Superior temporal gyrus (tissue), 1 donor: Measurements from ENCODE around the gene YTHDF2.
A peak's percentile ranks its signal among the peaks of the same experiment; 100 is the strongest.
"Not testable (repeated sequence)": the region's sequence is repeated elsewhere in the genome, so short reads cannot be mapped to it uniquely, and the experiment has no call there.

ENCODE experiments used
- DNase-seq: peaks from one replicate; pipeline ENCODE4 v3.0.0-alpha.2; 2016; ENCODE audit errors: extremely low spot score

The YTHDF2 gene

DNA sequence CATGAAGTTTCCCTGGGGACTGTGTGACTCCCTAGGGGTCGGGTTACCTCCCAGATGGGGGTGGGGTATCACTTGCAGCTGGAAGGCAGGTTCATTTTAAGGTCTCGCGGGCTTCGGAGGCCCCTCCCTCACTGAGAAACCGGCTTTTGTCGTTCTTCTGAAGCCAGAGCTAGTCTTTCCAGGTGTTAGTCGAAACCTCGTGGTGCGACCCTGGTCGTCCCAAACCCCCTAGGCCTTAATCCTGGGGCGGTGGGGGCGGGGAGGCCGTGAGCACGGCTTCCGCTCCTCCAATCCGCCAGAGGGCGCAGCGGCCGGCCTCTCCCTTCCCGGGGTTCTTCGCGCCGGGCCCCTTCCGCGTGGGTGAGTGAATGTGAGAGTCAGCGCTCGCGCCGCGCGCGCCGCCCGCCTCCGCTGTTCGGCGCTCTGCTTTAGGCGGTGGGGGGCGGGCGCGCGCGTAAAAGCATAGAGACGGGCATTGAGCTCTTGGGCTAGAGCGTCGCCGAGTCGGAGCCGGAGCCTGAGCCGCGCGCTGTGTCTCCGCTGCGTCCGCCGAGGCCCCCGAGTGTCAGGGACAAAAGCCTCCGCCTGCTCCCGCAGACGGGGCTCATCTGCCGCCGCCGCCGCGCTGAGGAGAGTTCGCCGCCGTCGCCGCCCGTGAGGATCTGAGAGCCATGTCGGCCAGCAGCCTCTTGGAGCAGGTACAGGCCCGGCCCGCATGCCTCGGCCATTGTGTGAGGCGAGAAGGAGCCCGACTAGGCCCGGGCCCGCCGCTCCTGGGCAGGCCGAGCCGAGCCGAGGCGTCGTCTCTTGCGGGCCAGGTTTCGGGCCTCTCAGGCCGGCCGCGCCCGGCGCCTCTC lies at the start of gene YTHDF2:
YTHDF2 (plus strand) TSS at position 491 of the 857 bp plus-strand sequence; CDS start at position 672, 181 bp downstream.
- DNase-seq: peak; percentile 96

DNA sequence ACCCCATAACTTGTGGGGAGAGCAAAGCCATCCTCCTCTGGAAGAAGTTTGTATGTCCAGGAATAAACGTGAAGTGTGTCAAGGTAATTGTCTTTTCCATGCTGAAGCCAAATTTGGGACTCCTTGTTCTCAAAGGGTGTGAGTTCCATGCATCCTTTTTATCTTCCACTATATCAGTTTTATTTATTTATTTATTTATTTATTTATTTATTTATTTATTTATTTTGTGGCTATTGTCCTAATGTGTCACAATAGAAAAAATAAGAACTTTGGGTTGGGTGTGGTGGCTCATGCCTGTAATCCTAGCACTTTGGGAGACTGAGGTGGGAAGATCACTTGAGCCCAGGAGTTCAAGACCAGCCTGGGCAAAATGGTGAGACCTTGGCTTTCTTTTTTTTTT lies 45.1 kb upstream of the YTHDF2 start:
- DNase-seq: not testable (repeated sequence)

- no peak for DNase-seq
These were observed 33.1 kb upstream of the YTHDF2 start for GRCh38 chr1:28703629-28704028.

- peak; percentile 30 for DNase-seq
These were observed 20.4 kb upstream of the YTHDF2 start for GRCh38 chr1:28716336-28716735.

GRCh38 chr1:28718166-28718565 lies 18.6 kb upstream of the YTHDF2 start:
- no peak for DNase-seq

- DNase-seq: no peak
These were observed 18.0 kb upstream of the YTHDF2 start for GRCh38 chr1:28718586-28719331.

- DNase-seq: no peak
These were observed 17.5 kb upstream of the YTHDF2 start for GRCh38 chr1:28719332-28719619.

- DNase-seq: no peak
These were observed 16.4 kb upstream of the YTHDF2 start for GRCh38 chr1:28720376-28720775.

- not testable (repeated sequence) for DNase-seq
These were observed 14.8 kb upstream of the YTHDF2 start for GRCh38 chr1:28721927-28722326.

DNA sequence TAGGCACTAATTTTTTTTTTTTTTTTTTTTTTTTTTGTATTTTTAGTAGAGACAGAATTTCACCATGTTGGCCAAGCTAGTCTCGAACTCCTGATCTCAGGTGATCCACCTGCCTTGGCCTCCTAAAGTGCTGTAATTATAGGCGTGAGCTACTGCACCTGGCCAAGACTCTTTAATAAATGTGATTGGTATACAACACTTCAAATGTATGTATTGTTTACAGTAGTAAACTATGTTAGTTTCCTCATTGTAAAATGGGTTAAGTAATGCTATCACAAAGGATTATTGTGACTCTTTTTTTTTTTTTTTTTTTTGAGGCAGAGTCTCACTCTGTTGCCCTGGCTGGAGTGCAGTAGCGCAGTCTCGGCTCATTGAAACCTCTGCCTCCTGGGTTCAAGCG lies 11.4 kb upstream of the YTHDF2 start:
- not testable (repeated sequence) for DNase-seq

DNA sequence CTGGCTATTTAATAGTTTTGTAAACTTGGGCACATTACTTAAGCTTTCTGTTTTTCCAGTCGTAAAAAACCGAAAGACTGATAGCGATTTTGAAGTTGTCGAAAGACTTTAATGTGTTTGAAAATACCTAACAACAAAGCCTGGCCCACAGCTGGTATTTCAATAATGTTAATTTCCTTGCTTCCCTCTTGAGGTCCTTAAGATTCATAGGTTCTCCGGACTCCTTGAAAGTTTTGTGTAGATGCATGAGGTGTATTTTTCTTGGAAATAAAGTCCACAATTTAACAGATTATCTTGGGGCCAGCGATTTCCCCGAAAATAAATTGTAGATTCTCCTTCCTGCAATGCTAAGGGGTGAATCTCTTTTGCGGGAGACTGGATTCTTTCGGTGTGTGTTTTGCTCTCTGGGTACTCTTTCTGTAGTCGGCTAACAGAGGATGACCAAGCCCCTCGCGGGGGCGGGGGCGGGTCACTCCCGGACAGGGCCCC lies 735 bp upstream of the YTHDF2 start:
- DNase-seq: no peak

- no peak for DNase-seq
These were observed 780 bp downstream of the YTHDF2 start for GRCh38 chr1:28737307-28738132.

DNA sequence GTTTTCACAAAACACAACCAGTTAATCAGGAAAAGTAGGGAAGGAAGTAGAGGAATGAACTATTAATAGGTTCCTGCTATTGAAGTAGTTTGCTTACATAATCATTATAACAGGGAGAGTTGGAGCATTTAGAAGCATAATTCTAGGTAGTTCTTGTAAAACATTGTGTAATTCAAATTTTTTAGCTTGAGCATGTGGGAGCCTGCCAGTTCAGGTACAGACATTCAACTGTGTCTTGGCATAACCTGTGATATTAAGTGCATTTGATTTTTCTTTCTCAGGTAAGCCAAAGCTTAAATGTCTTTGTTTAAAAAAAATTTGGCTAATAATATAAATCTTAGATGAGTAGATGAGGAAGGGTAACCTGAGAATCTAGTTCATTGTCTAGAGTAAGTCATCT lies 3.4 kb downstream of the YTHDF2 start:
- DNase-seq: no peak

GRCh38 chr1:28744184-28744583 lies 7.4 kb downstream of the YTHDF2 start:
- DNase-seq: no peak

GRCh38 chr1:28745653-28746173 lies 9.0 kb downstream of the YTHDF2 start:
- DNase-seq: no peak

GRCh38 chr1:28750330-28750729 lies 13.6 kb downstream of the YTHDF2 start:
- DNase-seq: no peak

- DNase-seq: not testable (repeated sequence)
These were observed 14.1 kb downstream of the YTHDF2 start for GRCh38 chr1:28750771-28751294.

DNA sequence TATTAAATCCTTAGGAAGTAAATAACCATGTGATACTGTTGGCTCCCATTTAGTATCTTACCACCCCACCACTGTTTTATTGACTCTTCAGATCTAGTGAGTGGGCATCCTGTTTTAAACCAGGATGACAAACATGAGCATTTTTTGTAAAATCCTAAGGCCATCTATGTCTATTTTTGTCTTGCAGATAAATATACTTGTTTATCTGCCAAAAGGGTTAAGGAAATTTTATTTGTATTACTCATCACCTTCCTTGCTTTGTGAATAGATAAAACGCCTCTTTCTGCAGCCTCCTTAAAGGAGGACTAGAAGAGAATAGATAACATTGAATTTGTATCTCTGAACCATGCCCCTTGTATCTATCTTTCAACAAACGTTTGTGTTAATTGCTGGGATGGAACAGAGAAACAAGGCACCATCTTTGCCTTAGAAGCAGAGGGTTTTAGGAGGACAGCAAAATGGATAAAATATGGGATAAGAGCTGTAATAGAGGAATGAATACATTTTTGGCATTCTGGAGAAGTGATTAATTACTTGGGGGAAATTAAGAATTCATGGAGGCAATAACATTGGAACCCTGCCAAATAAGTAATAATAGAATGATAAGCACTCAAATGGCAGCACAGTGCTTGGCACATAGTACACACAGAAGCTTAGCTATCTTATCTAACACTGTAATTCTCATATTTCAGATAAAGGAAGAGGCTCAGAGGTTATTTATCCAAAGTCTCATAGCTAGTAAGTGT lies 14.7 kb downstream of the YTHDF2 start:
- no peak for DNase-seq

GRCh38 chr1:28755701-28756100 lies 19.0 kb downstream of the YTHDF2 start:
- DNase-seq: no peak

DNA sequence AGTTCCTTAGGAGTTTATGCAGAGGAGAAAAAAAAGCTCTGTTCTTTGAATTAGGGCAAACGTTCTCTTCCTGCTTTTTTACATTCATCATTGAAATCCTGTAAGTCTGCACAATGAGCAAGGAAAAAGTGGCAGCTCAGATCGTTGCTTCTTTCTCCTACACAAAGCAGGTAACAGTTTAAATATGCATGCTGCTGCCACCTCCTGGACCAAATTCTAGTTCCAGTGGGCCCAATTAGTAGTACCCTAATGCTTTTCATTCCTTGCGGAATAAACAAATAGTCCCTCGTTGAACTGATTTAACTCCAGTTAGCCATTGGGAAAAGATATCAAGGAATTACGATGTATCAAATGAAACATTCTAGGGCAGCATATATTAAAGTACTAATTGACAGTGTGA lies 20.1 kb downstream of the YTHDF2 start:
- DNase-seq: peak; percentile 55

DNA sequence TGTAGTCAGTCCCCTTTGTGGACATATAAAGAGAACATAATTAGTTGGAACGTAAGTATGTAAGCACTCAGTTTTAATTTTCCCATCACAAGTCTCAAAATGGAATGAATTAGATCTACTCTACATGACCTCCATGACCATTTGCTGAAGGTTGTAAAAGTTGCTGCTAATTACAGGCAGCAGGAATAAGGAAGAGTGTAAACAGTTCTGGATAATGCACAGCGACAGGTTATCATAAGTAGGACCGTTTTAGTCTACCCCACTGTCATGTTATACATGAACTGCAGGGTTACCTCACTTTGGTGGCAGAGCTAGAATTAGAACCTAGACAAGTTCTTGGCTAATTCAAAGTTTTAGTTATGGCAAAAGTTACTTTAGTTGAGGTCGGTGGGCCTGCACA lies 21.7 kb downstream of the YTHDF2 start:
- no peak for DNase-seq
